HCT116 (cell line): ENCODE data around the gene ARSB.

Source experiments
- POLR2AphosphoS5 ChIP-seq: IDR thresholded peaks from 2 replicates; pipeline ENCODE4 v1.6.1; 2011; ENCODE audit warnings: mild to moderate bottlenecking, low read depth, low read length, moderate library complexity
- RAD21 ChIP-seq: IDR thresholded peaks from 2 replicates; pipeline ENCODE4 v1.6.1; 2012; ENCODE audit warnings: low read depth, mild to moderate bottlenecking

DNA sequence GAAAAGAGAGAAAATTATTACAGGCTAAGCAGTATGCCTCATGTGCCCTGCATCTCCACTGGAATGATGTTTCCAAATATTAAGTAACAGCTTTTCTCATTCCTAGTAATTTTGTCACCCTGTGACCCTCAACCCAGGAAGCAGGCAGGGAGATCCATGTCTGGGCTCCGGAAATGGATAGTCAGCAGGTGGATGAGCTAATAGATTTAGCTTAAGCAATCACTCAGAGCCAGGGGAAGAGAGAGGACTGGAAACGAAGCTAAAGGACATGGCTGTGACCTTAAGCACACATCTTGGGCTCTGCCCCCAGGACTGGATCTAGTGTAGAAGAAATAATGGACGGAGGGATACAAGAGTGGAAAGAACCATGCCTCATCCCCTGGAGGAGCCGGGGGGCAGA is 89.5 kb downstream of the ARSB start:
- TF ChIP-seq POLR2AphosphoS5 (no peak), RAD21 (no peak)
